Neutrophil (primary cell): Measurements from ENCODE around the gene KLHL30.

Experiments
- H3K27ac ChIP-seq: fragments of 200-600 bp; sonication (generic); 2 replicates; pipeline ENCODE4 v1.5.1; 2016; ENCODE audit warnings: mild to moderate bottlenecking, moderate library complexity
- H3K27me3 ChIP-seq: fragments of 200-600 bp; sonication (generic); 2 replicates; pipeline ENCODE4 v1.6.0; 2016; ENCODE audit warnings: mild to moderate bottlenecking
- H3K36me3 ChIP-seq: fragments of 200-600 bp; sonication (generic); 2 replicates; pipeline ENCODE4 v1.5.1; 2017
- H3K4me1 ChIP-seq, 2 experiments: fragments of 200-600 bp in 1 of 2; sonication (generic) in 1 of 2; 1 replicate in 1 of 2; 2 replicates in 1 of 2; pipeline versions ENCODE4 v1.5.1 to v1.6.1; 2013 to 2016; ENCODE audit warnings: low read depth in 1 of 2, low read length in 1 of 2, mild to moderate bottlenecking in 1 of 2, moderate library complexity in 1 of 2; ENCODE audit not compliant: control insufficient read depth in 1 of 2, insufficient read depth in 1 of 2
- H3K4me3 ChIP-seq, 2 experiments: fragments of 200-600 bp in 1 of 2; sonication (generic) in 1 of 2; 1 replicate in 1 of 2; 2 replicates in 1 of 2; pipeline ENCODE4 v1.5.1; 2013 to 2016; ENCODE audit warnings: low read depth in 1 of 2, low read length in 1 of 2, mild to moderate bottlenecking in 1 of 2, moderate library complexity in 1 of 2
- H3K9me3 ChIP-seq: fragments of 200-600 bp; sonication (generic); 2 replicates; pipeline ENCODE4 v1.5.1; 2016
- CTCF ChIP-seq: fragments of 200-600 bp; sonication (generic); IDR thresholded peaks from 2 replicates; pipeline ENCODE4 v1.5.1; 2016; ENCODE audit warnings: antibody characterized with exemption

The KLHL30 gene

GRCh38 chr2:238151628-238152235 lies 13.3 kb downstream of the KLHL30 start:
- no peaks in the 10 kb centered on the region for H3K9me3 ChIP-seq
- H3K27me3 ChIP-seq, result peaks cover 8% of the 10 kb centered on the region
- no peak for TF ChIP-seq CTCF
- H3K27ac ChIP-seq, result no peak overlapping the region
- H3K4me1 ChIP-seq, result no peaks in the 10 kb centered on the region
- no peaks in the 10 kb centered on the region for H3K36me3 ChIP-seq
- H3K4me3 ChIP-seq, result no peak overlapping the region

DNA sequence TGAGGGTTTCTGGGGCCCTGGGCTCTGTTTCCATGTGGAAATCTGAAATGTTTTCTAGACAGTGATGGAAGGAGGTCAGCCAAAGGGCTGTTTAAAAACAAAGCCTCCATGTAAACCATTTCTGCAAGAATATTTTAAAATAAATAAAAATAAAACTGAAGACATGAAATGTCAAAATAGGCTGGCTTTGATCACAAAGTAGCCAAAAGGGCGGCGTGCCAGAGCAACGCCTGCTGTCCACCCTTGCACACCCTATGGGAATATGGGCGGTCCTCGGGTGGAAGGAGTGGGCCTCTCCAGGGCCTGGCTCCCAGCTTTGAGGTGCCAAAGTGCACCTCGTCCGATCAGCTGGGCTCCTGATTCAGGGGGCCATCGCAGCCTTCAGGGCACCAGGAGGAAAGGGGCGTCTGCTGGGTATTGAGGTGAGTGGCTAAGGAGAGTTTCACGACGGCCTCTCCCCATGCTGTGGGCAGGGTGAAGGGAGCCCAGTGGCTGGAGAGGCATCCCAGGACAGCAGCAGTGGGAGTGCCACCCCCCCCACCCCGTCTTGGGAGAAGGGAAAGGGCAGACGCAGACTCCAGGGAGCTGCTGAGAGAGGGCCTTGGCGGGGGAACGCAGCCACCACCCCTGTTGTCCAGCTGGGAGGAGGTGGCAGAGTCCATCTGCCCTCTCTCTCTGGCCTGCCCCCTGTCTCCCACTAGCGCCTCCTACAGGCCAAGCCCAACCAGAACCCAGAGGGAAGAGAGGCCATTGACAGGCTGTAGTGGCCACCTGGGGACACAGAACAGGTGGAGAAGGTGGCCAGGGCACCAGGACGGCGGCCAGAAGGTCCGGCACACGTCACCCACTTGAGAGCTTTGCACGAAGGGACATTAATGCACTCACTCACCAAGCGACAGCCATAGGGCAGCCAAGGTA lies 14.6 kb downstream of the KLHL30 start:
- no peaks in the 10 kb centered on the region for H3K36me3 ChIP-seq

DNA sequence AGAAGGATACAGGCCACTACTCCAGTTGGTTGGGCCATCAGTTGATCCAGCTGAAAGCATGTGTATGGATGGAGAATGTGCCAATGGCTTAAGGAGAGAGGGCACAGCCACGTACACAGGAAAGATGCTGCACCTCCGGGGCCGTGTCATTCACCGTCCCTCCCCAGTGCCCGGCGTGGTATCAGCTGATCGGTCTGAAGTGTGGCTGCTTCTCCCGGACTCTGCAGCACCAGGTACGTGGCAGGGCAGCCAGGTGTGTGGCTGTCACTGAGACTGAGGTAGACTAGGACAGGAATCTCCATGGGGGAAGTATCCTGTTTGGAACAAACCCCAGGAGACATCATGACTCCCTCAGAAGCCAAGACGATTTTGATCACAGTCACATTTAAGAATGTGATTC lies 16.1 kb downstream of the KLHL30 start:
- no peak overlapping the region for H3K4me3 ChIP-seq
- no peak overlapping the region for H3K27ac ChIP-seq
- peaks cover 2 to 9% of the 10 kb centered on the region in 2 experiments for H3K4me1 ChIP-seq
- H3K27me3 ChIP-seq, result peaks cover 37% of the 10 kb centered on the region
- no peaks in the 10 kb centered on the region for H3K9me3 ChIP-seq
- no peaks in the 10 kb centered on the region for H3K36me3 ChIP-seq
- TF ChIP-seq CTCF, result no peak

More for the DNA sequence above, 14.6 kb downstream of the KLHL30 start:
- Histone ChIP-seq H3K4me3 (no peak overlapping the region), H3K9me3 (no peaks in the 10 kb centered on the region), H3K27me3 (peaks cover 21% of the 10 kb centered on the region), H3K27ac (no peak overlapping the region), H3K4me1 (no peaks in the 10 kb centered on the region)
- no peak for TF ChIP-seq CTCF

DNA sequence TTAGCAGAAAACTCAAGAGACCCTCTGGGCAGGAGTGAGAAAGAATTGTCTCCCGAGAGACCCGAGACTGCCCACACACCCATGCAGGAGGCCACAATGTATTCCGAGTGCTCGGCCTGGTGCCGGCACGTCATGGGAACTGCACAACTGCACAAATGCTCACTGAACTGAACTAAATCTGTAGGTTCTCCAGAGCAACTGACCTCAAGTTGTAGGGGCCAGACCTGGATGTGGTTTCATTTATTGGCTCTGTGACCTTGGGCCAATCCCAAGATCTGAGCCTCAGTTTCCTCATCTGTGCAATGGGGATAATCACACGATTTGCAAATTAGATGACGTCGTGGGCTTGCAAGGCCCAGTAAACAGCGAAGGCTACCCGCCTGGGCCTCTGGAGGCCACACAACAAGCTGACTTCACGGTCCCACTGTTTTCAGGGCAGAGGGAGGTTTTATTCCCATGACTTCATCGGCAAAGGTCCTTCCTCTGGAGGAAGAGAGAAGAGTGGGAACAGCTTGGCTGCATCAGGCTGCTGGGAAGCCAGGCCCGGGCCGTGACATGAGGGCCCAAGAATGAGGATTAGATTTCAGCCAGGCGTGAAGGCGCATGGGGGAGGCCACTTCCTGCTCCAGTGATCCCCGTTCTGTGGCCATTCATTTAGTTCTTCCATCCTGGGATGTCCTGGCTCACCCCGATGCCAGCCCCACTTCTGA lies 16.7 kb downstream of the KLHL30 start:
- Histone ChIP-seq H3K4me1 (peaks cover 2 to 12% of the 10 kb centered on the region in 2 experiments), H3K27ac (no peak overlapping the region), H3K27me3 (peaks cover 43% of the 10 kb centered on the region), H3K9me3 (no peaks in the 10 kb centered on the region), H3K4me3 (no peak overlapping the region), H3K36me3 (no peaks in the 10 kb centered on the region)
- TF ChIP-seq CTCF, result no peak

DNA sequence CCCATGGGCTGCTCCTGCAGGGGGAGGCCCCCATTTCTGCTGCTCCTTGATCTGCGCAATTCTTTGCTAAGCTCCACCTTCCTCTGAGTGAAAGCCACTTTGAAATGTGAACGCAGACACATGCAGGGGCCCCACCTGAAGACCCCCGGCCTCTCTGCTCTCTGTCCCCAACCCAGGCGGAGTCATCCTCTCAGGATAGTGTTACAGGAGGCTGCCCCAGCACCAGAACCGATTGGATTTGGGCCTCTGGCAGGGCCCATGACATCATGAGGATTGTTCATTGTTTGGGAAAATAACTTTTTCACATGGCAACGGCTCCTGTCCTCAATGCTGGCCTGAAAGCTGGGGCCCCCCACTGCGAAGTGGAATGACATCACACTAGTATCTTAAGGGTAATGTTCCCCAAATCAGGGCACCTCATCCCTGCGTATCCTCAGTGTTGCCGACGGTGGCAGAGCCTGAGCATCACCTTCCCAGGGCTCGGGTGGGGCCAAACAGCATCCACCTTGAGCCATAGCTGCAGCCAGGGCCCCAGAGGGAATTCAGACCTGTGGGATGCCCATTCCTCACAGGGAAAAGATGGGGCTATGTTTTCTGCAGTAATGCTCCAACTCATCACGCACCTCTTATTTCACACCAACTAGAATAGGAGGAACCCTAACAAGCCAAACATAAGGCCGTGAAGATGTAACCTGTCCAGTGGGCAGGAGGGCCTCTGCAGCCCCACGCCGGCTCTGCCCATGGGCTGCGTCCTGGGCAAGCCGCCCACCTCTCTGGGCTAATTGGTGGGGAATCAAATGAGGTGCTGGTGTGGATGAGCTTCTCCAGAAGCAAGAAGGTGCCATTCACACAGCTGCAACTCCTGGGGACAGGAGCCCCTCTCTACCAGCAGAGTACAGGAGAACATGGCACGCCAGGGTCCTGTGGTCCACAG lies 17.6 kb downstream of the KLHL30 start:
- H3K36me3 ChIP-seq, result no peaks in the 10 kb centered on the region
- no peak overlapping the region for H3K4me3 ChIP-seq
- TF ChIP-seq CTCF, result no peak
- peaks cover 2 to 12% of the 10 kb centered on the region in 2 experiments for H3K4me1 ChIP-seq
- H3K9me3 ChIP-seq, result no peaks in the 10 kb centered on the region
- peaks cover 51% of the 10 kb centered on the region for H3K27me3 ChIP-seq
- H3K27ac ChIP-seq, result no peak overlapping the region
